Measurements from ENCODE around the gene GCA. TPM values are rescaled to one million over a fixed set of nuclear protein-coding genes. Genes with fewer than 3 reads are reported as not detected.

GCA gene
- total and polyA plus RNA-seq, 2 of the 4 experiments (the other 2 are of a cell fraction): 2.2 to 3.6 TPM

GRCh38 chr2:162372818-162373217 is 28.9 kb downstream of the GCA start:
- no peak overlapping the region for H2AK5ac ChIP-seq (ENCODE audit: low read depth, low read length)
- no peaks in the 10 kb centered on the region for H3K36me3 ChIP-seq (ENCODE audit: control insufficient read depth, insufficient read depth, low read length)
- no peak overlapping the region for H3K23ac ChIP-seq (ENCODE audit: low read depth, low read length)
- DNase-seq (no peak), ATAC-seq (ENCODE audit: low read depth) (no peak)
- no peak overlapping the region for H3K56ac ChIP-seq (ENCODE audit: extremely low read depth, insufficient read depth, low read length)
- H3K27me3 ChIP-seq (ENCODE audit: control insufficient read depth, insufficient read depth, low read length): no peaks in the 10 kb centered on the region
- no peak overlapping the region for H2BK15ac ChIP-seq (ENCODE audit: low read depth, low read length)
- H2BK5ac ChIP-seq (ENCODE audit: low read depth, low read length, poor library complexity, severe bottlenecking): no peak overlapping the region
- H3K27ac ChIP-seq (ENCODE audit: insufficient read depth, low read length): no peak overlapping the region
- intact Hi-C loops (cut with micrococcal nuclease) (no loop called here), in situ Hi-C loops (cut with MboI; ENCODE audit: low sequenced_read_pairs) (no loop called here), dilution Hi-C loops (cut with HindIII; ENCODE audit: low sequenced_read_pairs, unreplicated experiment) (no loop called here)
- H3K4me3 ChIP-seq (ENCODE audit: insufficient read depth, low read depth, low read length): no peak overlapping the region
- H3K4ac ChIP-seq (ENCODE audit: low read depth, low read length): no peak overlapping the region
- no peaks in the 10 kb centered on the region for H4K20me1 ChIP-seq (ENCODE audit: insufficient read depth, low read length)
- no peaks in the 10 kb centered on the region for H3K4me1 ChIP-seq (ENCODE audit: control insufficient read depth, insufficient read depth, low read length)
- H3K9me1 ChIP-seq (ENCODE audit: insufficient read depth, low read length): no peaks in the 10 kb centered on the region
- no peak for TF ChIP-seq MXI1 (IDR thresholded peaks at IDR 0.05; ENCODE audit: borderline replicate concordance, low read depth, low read length)
- no peak for TF ChIP-seq RCOR1 (IDR thresholded peaks at IDR 0.05; ENCODE audit: insufficient replicate concordance, low read length)
- no peak for TF ChIP-seq MAZ (IDR thresholded peaks at IDR 0.05; ENCODE audit: borderline replicate concordance, low read depth, low read length)
- H3K4me2 ChIP-seq (ENCODE audit: low read depth, low read length): no peak overlapping the region
- ChIA-PET POLR2A (ENCODE audit: unreplicated experiment) (no interaction called here), CTCF (no interaction called here)
- no peak overlapping the region for H4K5ac ChIP-seq (ENCODE audit: low read depth, low read length)
- no peak overlapping the region for H3K14ac ChIP-seq (replicated peaks; ENCODE audit: low read depth, low read length)
- H2BK20ac ChIP-seq (ENCODE audit: low read depth, low read length): no peak overlapping the region
- no peak overlapping the region for H3K9ac ChIP-seq (ENCODE audit: low read depth, low read length)
- no peak overlapping the region for H2BK120ac ChIP-seq (ENCODE audit: low read depth, low read length)
- no peak overlapping the region for H3K18ac ChIP-seq (ENCODE audit: low read depth, low read length)
- H4K8ac ChIP-seq (ENCODE audit: low read depth in 2 of 2, low read length in 2 of 2): no peak overlapping the region
- no peak overlapping the region for H4K91ac ChIP-seq (ENCODE audit: insufficient read depth, low read depth, low read length)
- no peak overlapping the region for H2AFZ ChIP-seq (replicated peaks; ENCODE audit: low read length, poor library complexity)
- no TSS peak for BruUV-seq (replicated peaks)
- H2AK9ac ChIP-seq (replicated peaks; ENCODE audit: low read depth, low read length, poor library complexity): no peak overlapping the region
- no peaks in the 10 kb centered on the region for H3K79me1 ChIP-seq (ENCODE audit: low read depth in 1 of 2, low read length in 2 of 2)
- H3K9me3 ChIP-seq (ENCODE audit: control insufficient read depth, insufficient read depth, low read length): no peaks in the 10 kb centered on the region

All from IMR-90 (cell line).